Measurements from ENCODE around the gene CNTNAP2. TPM values are rescaled to one million over a fixed set of nuclear protein-coding genes. Genes with fewer than 3 reads are reported as not detected.
A peak's percentile ranks its signal among the peaks of the same experiment; 100 is the strongest.

The CNTNAP2 gene
- total RNA-seq, 2 donors from 2014 or later, result 171 to 228 TPM

DNA sequence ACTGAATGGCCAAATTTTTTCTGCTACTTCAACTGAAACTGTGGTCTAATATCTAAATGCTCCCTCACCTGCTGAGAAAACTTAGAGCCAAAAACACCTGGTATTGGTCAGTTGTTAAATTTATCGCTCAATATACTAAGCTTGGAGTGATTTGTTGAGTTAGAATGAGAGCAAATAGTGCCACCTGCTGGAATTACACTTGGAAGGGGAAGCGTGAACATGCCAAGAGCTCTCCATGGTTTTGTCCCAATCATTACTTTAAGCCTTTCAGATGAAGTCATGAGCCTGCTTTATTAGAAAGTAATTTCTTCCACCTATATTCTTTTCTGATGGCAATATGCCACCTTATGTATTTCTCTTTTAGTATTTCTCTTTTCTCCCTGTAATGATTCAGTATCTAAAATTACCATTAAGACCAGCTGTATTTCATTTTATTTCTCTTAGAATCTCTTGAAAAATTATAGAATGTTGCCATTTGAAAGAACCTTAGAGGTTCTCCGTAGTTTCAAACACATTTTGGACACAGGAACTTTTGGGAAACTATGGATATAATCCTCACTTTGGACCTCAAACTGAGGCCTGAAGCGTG, 2026.2 kb downstream of the CNTNAP2 start:
- H3K4me1 Mint-ChIP-seq, result peaks cover 3% of the 10 kb centered on the region

DNA sequence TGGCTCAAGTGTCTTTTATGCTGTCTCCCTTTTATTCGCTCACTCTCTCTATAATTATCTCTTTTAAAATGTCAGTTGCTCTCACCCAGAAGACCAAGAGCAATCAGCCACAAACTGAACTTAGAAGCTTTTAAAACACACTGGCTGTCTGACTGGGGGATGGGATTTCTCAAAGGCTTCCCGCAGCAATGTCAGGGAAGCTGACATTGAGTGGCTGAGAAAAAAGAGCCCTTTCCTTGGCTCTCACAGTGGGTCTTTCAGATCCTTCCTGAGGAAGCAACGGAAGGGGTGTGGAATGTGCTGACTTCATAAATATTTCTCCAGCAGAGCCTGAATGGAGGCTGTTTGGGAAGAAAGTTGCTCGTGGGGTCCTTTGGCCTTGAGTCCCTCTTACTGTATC, 2028.2 kb downstream of the CNTNAP2 start:
- Histone ChIP-seq H3K9me3 (ENCODE audit: control insufficient read depth, low read length) (peaks cover 15% of the 10 kb centered on the region), H3K27me3 (ENCODE audit: control insufficient read depth, insufficient read depth, low read length, poor library complexity, severe bottlenecking) (no peaks in the 10 kb centered on the region), H3K4me1 (ENCODE audit: control insufficient read depth, insufficient read depth, low read length) (no peaks in the 10 kb centered on the region), H3K4me3 (ENCODE audit: low read length) (no peak overlapping the region), H3K36me3 (ENCODE audit: control insufficient read depth, insufficient read depth, low read length) (no peaks in the 10 kb centered on the region), H3K27ac (ENCODE audit: low read depth, low read length) (peak overlapping the region; percentile 78), H3K9ac (ENCODE audit: extremely low read depth, low read length, poor library complexity, severe bottlenecking) (no peak overlapping the region)
- TF ChIP-seq, protein P1, sequence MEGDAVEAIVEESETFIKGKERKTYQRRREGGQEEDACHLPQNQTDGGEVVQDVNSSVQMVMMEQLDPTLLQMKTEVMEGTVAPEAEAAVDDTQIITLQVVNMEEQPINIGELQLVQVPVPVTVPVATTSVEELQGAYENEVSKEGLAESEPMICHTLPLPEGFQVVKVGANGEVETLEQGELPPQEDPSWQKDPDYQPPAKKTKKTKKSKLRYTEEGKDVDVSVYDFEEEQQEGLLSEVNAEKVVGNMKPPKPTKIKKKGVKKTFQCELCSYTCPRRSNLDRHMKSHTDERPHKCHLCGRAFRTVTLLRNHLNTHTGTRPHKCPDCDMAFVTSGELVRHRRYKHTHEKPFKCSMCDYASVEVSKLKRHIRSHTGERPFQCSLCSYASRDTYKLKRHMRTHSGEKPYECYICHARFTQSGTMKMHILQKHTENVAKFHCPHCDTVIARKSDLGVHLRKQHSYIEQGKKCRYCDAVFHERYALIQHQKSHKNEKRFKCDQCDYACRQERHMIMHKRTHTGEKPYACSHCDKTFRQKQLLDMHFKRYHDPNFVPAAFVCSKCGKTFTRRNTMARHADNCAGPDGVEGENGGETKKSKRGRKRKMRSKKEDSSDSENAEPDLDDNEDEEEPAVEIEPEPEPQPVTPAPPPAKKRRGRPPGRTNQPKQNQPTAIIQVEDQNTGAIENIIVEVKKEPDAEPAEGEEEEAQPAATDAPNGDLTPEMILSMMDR (conservative IDR thresholded peaks at IDR 0.05), result no peak
- H3K27me3 Mint-ChIP-seq (ENCODE audit: insufficient read depth), result no peaks in the 10 kb centered on the region
- peaks cover 10% of the 10 kb centered on the region for H3K9me3 Mint-ChIP-seq
- no peak overlapping the region for H3K27ac Mint-ChIP-seq
- H3K4me3 Mint-ChIP-seq, result no peak overlapping the region
- DNase-seq, result no peak
- no peaks in the 10 kb centered on the region for H3K36me3 Mint-ChIP-seq (ENCODE audit: low read depth)
- 33 to 79% methylated on average over 1 to 4 of the region's 4 CpGs for WGBS, 2 experiments (ENCODE audit: insufficient coverage in 1 of 2, insufficient read length in 1 of 2)
- no peaks in the 10 kb centered on the region for H3K4me1 Mint-ChIP-seq

More for the DNA sequence above, 2026.2 kb downstream of the CNTNAP2 start:
- Histone ChIP-seq H3K4me1 (ENCODE audit: control insufficient read depth, insufficient read depth, low read length) (no peaks in the 10 kb centered on the region), H3K9ac (ENCODE audit: extremely low read depth, low read length, poor library complexity, severe bottlenecking) (no peak overlapping the region), H3K27me3 (ENCODE audit: control insufficient read depth, insufficient read depth, low read length, poor library complexity, severe bottlenecking) (no peaks in the 10 kb centered on the region), H3K27ac (ENCODE audit: low read depth, low read length) (no peak overlapping the region), H3K9me3 (ENCODE audit: control insufficient read depth, low read length) (peaks cover 26% of the 10 kb centered on the region), H3K4me3 (ENCODE audit: low read length) (no peak overlapping the region), H3K36me3 (ENCODE audit: control insufficient read depth, insufficient read depth, low read length) (no peaks in the 10 kb centered on the region)
- TF ChIP-seq, protein P1 (conservative IDR thresholded peaks at IDR 0.05), result peak; percentile 87
- peaks cover 2% of the 10 kb centered on the region for H3K27me3 Mint-ChIP-seq (ENCODE audit: insufficient read depth)
- H3K4me3 Mint-ChIP-seq, result no peak overlapping the region
- no peaks in the 10 kb centered on the region for H3K36me3 Mint-ChIP-seq (ENCODE audit: low read depth)
- WGBS, 2 experiments (ENCODE audit: insufficient coverage in 1 of 2, insufficient read length in 1 of 2), result 41 to 64% methylated on average over 3 to 4 of the region's 4 CpGs
- H3K27ac Mint-ChIP-seq, result no peak overlapping the region
- H3K9me3 Mint-ChIP-seq, result peaks cover 13% of the 10 kb centered on the region
- peak; percentile 74 for DNase-seq

DNA sequence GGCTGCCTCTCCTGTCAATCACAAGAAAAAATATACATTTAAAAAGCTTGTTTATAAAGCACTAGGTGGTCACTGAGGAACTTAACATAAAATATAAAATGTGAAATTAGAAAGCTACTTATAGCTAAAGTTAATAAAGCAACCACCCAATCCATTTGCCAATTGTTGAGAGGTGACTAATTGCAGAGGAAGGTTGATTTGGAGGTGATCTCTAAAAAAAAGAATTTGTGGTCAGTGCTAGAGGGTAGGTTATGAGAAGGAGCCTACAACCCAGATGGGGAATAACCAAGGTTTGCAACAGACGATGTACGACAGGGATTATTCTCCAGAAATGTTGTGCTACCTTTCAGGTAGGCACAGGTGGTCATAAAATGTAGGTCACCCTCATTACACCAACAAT, 2029.7 kb downstream of the CNTNAP2 start:
- H3K27ac Mint-ChIP-seq, result no peak overlapping the region
- peaks cover 5% of the 10 kb centered on the region for H3K9me3 ChIP-seq (ENCODE audit: control insufficient read depth, low read length)
- H3K9me3 Mint-ChIP-seq, result no peaks in the 10 kb centered on the region
- no peak overlapping the region for H3K27ac ChIP-seq (ENCODE audit: low read depth, low read length)
- no peaks in the 10 kb centered on the region for H3K36me3 Mint-ChIP-seq (ENCODE audit: low read depth)
- no peak for DNase-seq
- TF ChIP-seq, protein P1 (conservative IDR thresholded peaks at IDR 0.05), result no peak
- WGBS, 2 experiments (ENCODE audit: insufficient coverage in 1 of 2, insufficient read length in 1 of 2), result 100% methylated on average over 2 of the region's 2 CpGs
- H3K4me3 ChIP-seq (ENCODE audit: low read length), result no peak overlapping the region
- no peak overlapping the region for H3K4me3 Mint-ChIP-seq
- no peak overlapping the region for H3K9ac ChIP-seq (ENCODE audit: extremely low read depth, low read length, poor library complexity, severe bottlenecking)
- H3K27me3 ChIP-seq (ENCODE audit: control insufficient read depth, insufficient read depth, low read length, poor library complexity, severe bottlenecking), result no peaks in the 10 kb centered on the region
- H3K4me1 ChIP-seq (ENCODE audit: control insufficient read depth, insufficient read depth, low read length), result no peaks in the 10 kb centered on the region
- no peaks in the 10 kb centered on the region for H3K27me3 Mint-ChIP-seq (ENCODE audit: insufficient read depth)
- H3K36me3 ChIP-seq (ENCODE audit: control insufficient read depth, insufficient read depth, low read length), result no peaks in the 10 kb centered on the region
- no peaks in the 10 kb centered on the region for H3K4me1 Mint-ChIP-seq
